Measurements from ENCODE around the gene SFXN4. TPM values are rescaled to one million over a fixed set of nuclear protein-coding genes. Genes with fewer than 3 reads are reported as not detected.

Gene SFXN4
- total and polyA plus RNA-seq, 4 donors = 12.4 to 34.1 (median 24.1) TPM

DNA sequence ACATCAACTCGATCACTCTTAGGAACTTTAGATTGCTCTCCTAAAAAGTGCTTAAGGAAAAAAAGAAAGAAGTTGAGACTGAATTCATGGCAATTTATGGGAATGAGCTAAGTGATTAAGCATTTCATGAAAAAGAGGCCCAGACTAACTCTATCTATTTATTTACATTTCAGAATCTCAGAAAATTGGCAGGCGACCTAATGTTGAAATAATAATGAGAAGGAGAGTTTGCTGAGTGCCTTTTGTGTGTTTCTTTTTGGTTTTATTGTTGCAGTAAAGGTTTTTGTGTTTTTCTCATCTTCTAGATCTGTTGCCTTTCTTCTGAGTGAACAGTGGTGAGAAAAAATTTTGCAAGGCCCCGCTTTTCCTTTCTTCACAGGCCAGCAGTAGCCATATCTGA, 45.7 kb upstream of the SFXN4 start:
- Histone ChIP-seq H3K36me3 (ENCODE audit: control insufficient read depth in 4 of 4, insufficient read depth in 3 of 4, low read depth in 1 of 4, low read length in 3 of 4) (peaks cover 0 to 2% (median 0%) of the 10 kb centered on the region in 4 donors), H3K27me3 (ENCODE audit: control insufficient read depth in 4 of 4, insufficient read depth in 4 of 4, low read length in 3 of 4) (no peaks in the 10 kb centered on the region), H3K4me1 (ENCODE audit: control insufficient read depth in 4 of 4, insufficient read depth in 4 of 4, low read length in 3 of 4) (peaks cover 0 to 25% (median 19%) of the 10 kb centered on the region in 4 donors), H3K9ac (ENCODE audit: low read depth in 1 of 2, low read length in 2 of 2) (peak overlapping the region in 1 of 2 donors; percentile 29), H3K27ac (ENCODE audit: low read depth in 1 of 2, low read length in 2 of 2) (peak overlapping the region in 1 of 2 donors; percentile 27), H3K4me3 (ENCODE audit: low read depth in 1 of 3, low read length in 3 of 3) (no peak overlapping the region), H3K9me3 (ENCODE audit: control insufficient read depth in 4 of 4, low read length in 3 of 4) (no peaks in the 10 kb centered on the region)
- TF ChIP-seq, protein P1, sequence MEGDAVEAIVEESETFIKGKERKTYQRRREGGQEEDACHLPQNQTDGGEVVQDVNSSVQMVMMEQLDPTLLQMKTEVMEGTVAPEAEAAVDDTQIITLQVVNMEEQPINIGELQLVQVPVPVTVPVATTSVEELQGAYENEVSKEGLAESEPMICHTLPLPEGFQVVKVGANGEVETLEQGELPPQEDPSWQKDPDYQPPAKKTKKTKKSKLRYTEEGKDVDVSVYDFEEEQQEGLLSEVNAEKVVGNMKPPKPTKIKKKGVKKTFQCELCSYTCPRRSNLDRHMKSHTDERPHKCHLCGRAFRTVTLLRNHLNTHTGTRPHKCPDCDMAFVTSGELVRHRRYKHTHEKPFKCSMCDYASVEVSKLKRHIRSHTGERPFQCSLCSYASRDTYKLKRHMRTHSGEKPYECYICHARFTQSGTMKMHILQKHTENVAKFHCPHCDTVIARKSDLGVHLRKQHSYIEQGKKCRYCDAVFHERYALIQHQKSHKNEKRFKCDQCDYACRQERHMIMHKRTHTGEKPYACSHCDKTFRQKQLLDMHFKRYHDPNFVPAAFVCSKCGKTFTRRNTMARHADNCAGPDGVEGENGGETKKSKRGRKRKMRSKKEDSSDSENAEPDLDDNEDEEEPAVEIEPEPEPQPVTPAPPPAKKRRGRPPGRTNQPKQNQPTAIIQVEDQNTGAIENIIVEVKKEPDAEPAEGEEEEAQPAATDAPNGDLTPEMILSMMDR (IDR thresholded peaks at IDR 0.05; ENCODE audit: low read depth, low read length, missing input control) = no peak
- DNase-seq (ENCODE audit: low spot score) = no peak
- 78% methylated on average over 3 of the region's 3 CpGs for WGBS

DNA sequence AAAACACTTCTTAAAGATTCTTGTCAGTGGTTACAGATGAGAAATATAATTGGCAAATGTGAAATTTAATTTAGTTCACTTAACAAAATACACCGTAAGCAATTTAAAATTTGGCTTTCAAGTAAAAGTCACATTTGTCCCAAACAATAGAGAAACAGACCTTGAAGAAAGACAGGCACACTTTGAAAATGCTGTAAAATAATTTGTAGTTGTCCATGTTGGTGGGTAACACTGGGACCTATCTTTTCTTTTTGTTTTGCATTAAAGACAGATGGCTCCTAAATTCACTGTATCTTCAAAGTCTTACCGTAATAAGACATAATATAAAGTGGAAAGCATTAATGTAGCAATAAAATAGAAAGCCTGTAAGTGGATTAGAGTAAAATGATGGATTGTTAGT, 45.1 kb upstream of the SFXN4 start:
- 86% methylated on average over 2 of the region's 2 CpGs for WGBS

More for the DNA sequence above, 45.1 kb upstream of the SFXN4 start:
- H3K27me3 ChIP-seq (ENCODE audit: control insufficient read depth in 4 of 4, insufficient read depth in 4 of 4, low read length in 3 of 4) = no peaks in the 10 kb centered on the region
- TF ChIP-seq JUND (IDR thresholded peaks at IDR 0.05) = no peak
- TF ChIP-seq, protein P2, sequence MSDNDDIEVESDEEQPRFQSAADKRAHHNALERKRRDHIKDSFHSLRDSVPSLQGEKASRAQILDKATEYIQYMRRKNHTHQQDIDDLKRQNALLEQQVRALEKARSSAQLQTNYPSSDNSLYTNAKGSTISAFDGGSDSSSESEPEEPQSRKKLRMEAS (IDR thresholded peaks at IDR 0.05) = no peak
- TF ChIP-seq RAD21 (IDR thresholded peaks at IDR 0.05) = no peak
- TF ChIP-seq HNF4G (IDR thresholded peaks at IDR 0.05) = no peak
- TF ChIP-seq HNF4A (conservative IDR thresholded peaks at IDR 0.05) = no peak
- no peak for TF ChIP-seq FOXA2 (IDR thresholded peaks at IDR 0.05)
- TF ChIP-seq GABPA (IDR thresholded peaks at IDR 0.05 in 1 of 2, conservative IDR thresholded peaks at IDR 0.05 in 1 of 2) = no peak
- TF ChIP-seq, protein P3, sequence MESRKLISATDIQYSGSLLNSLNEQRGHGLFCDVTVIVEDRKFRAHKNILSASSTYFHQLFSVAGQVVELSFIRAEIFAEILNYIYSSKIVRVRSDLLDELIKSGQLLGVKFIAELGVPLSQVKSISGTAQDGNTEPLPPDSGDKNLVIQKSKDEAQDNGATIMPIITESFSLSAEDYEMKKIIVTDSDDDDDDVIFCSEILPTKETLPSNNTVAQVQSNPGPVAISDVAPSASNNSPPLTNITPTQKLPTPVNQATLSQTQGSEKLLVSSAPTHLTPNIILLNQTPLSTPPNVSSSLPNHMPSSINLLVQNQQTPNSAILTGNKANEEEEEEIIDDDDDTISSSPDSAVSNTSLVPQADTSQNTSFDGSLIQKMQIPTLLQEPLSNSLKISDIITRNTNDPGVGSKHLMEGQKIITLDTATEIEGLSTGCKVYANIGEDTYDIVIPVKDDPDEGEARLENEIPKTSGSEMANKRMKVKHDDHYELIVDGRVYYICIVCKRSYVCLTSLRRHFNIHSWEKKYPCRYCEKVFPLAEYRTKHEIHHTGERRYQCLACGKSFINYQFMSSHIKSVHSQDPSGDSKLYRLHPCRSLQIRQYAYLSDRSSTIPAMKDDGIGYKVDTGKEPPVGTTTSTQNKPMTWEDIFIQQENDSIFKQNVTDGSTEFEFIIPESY (IDR thresholded peaks at IDR 0.05) = no peak
- no peak for TF ChIP-seq YY1 (IDR thresholded peaks at IDR 0.05)
- no peak for TF ChIP-seq NR2F2 (IDR thresholded peaks at IDR 0.05)
- no peak for TF ChIP-seq TAF1 (conservative IDR thresholded peaks at IDR 0.05)
- TF ChIP-seq, protein P1 (IDR thresholded peaks at IDR 0.05; ENCODE audit: low read depth, low read length, missing input control) = no peak
- no peak for TF ChIP-seq RXRA (IDR thresholded peaks at IDR 0.05)
- no peak overlapping the region for H3K4me3 ChIP-seq (ENCODE audit: low read depth in 1 of 3, low read length in 3 of 3)
- H3K27ac ChIP-seq (ENCODE audit: low read depth in 1 of 2, low read length in 2 of 2) = no peak overlapping the region
- peaks cover 0 to 2% (median 0%) of the 10 kb centered on the region in 4 donors for H3K36me3 ChIP-seq (ENCODE audit: control insufficient read depth in 4 of 4, insufficient read depth in 3 of 4, low read depth in 1 of 4, low read length in 3 of 4)
- peaks cover 0 to 30% (median 22%) of the 10 kb centered on the region in 4 donors for H3K4me1 ChIP-seq (ENCODE audit: control insufficient read depth in 4 of 4, insufficient read depth in 4 of 4, low read length in 3 of 4)
- H3K9ac ChIP-seq (ENCODE audit: low read depth in 1 of 2, low read length in 2 of 2) = no peak overlapping the region
- no peak for DNase-seq (ENCODE audit: low spot score)
- no peaks in the 10 kb centered on the region for H3K9me3 ChIP-seq (ENCODE audit: control insufficient read depth in 4 of 4, low read length in 3 of 4)
